NCI-H2107 treated with DMSO at 0.1 percent for 48 hours (cell line): Measurements from ENCODE around the gene WASF2.

Source experiments
- DNase-seq: peaks from one replicate; lab custom pipeline; 2025; ENCODE audit not compliant: unreplicated experiment; lab: John Stamatoyannopoulos, UW

Gene WASF2

GRCh38 chr1:27363766-27364695 lies 125.9 kb downstream of the WASF2 start:
- no peak for DNase-seq

GRCh38 chr1:27361553-27361952 lies 128.4 kb downstream of the WASF2 start:
- DNase-seq = no peak

GRCh38 chr1:27361044-27361402 lies 128.9 kb downstream of the WASF2 start:
- no peak for DNase-seq

GRCh38 chr1:27360159-27361043 lies 129.6 kb downstream of the WASF2 start:
- DNase-seq = no peak

GRCh38 chr1:27359822-27360158 lies 130.2 kb downstream of the WASF2 start:
- no peak for DNase-seq

- DNase-seq = no peak
Observed at GRCh38 chr1:27358928-27359313, 131.0 kb downstream of the WASF2 start.

GRCh38 chr1:27358038-27358927 lies 131.7 kb downstream of the WASF2 start:
- DNase-seq = no peak

GRCh38 chr1:27357281-27358037 lies 132.5 kb downstream of the WASF2 start:
- DNase-seq = no peak

- no peak for DNase-seq
Observed at GRCh38 chr1:27356619-27357280, 133.2 kb downstream of the WASF2 start.

- DNase-seq = no peak
Observed at GRCh38 chr1:27356277-27356618, 133.7 kb downstream of the WASF2 start.

GRCh38 chr1:27355683-27356082 lies 134.3 kb downstream of the WASF2 start:
- no peak for DNase-seq
